DND-41 (cell line): ENCODE measurements around the gene DCUN1D1.

Experiments used
- ATAC-seq: fragments of 200-7000 bp; cut with Tn5 transposase; 3 replicates; pipeline ENCODE4 v1.9.1; 2021; ENCODE audit warnings: low read depth; ENCODE audit not compliant: insufficient read depth
- DNase-seq: peaks from one replicate; pipeline ENCODE4 v3.0.0-alpha.2; 2020
- H2AFZ ChIP-seq: 2 replicates; pipeline ENCODE4 v1.6.0; 2012; ENCODE audit warnings: low read depth, low read length
- H3K27ac ChIP-seq: 2 replicates; pipeline ENCODE4 v1.5.1; 2012; ENCODE audit warnings: low read length, inconsistent platforms
- H3K27me3 ChIP-seq: fragments of 200-600 bp; sonication (generic); 2 replicates; pipeline ENCODE4 v1.6.0; 2012; ENCODE audit warnings: low read length, mild to moderate bottlenecking, inconsistent platforms; ENCODE audit not compliant: insufficient read depth, poor library complexity
- H3K36me3 ChIP-seq: 2 replicates; pipeline ENCODE4 v1.5.1; 2012; ENCODE audit warnings: low read length, inconsistent platforms; ENCODE audit not compliant: insufficient read depth
- H3K4me1 ChIP-seq: 2 replicates; pipeline ENCODE4 v1.5.1; 2012; ENCODE audit warnings: mild to moderate bottlenecking, low read length; ENCODE audit not compliant: insufficient read depth
- H3K4me2 ChIP-seq: 2 replicates; pipeline ENCODE4 v1.6.0; 2012; ENCODE audit warnings: mild to moderate bottlenecking, moderate library complexity, low read length, inconsistent platforms; ENCODE audit not compliant: insufficient read depth
- H3K4me3 ChIP-seq, 2 experiments: fragments of 200-600 bp in 1 of 2; shearing (Covaris generic) in 1 of 2; 2 replicates each; pipeline ENCODE4 v1.5.1; 2012 to 2016; ENCODE audit warnings: inconsistent platforms in 2 of 2, low read length in 2 of 2, mild to moderate bottlenecking in 2 of 2, low read depth in 1 of 2, moderate library complexity in 1 of 2
- H3K79me2 ChIP-seq: 2 replicates; pipeline ENCODE4 v1.6.0; 2012; ENCODE audit warnings: low read length, inconsistent platforms; ENCODE audit not compliant: insufficient read depth
- H3K9ac ChIP-seq: 2 replicates; pipeline ENCODE4 v1.6.0; 2012; ENCODE audit warnings: low read depth, mild to moderate bottlenecking, inconsistent platforms, low read length, moderate library complexity
- H3K9me3 ChIP-seq: 2 replicates; pipeline ENCODE4 v1.5.1; 2012; ENCODE audit warnings: low read length, moderate library complexity, mild to moderate bottlenecking, inconsistent platforms; ENCODE audit not compliant: insufficient read depth, severe bottlenecking
- H4K20me1 ChIP-seq: 2 replicates; pipeline ENCODE4 v1.6.0; 2012; ENCODE audit warnings: low read length; ENCODE audit not compliant: insufficient read depth
- CTCF ChIP-seq: IDR thresholded peaks from 2 replicates; pipeline ENCODE4 v1.5.1; 2012; ENCODE audit warnings: borderline replicate concordance, low read length, moderate library complexity, mild to moderate bottlenecking; ENCODE audit not compliant: poor library complexity, severe bottlenecking; ENCODE audit errors: extremely low read depth
- EZH2 ChIP-seq: IDR thresholded peaks from 3 replicates; pipeline ENCODE4 v1.6.1; 2012; ENCODE audit warnings: borderline replicate concordance, low read depth, mild to moderate bottlenecking, moderate library complexity, low read length, inconsistent platforms; ENCODE audit not compliant: severe bottlenecking

Gene DCUN1D1

GRCh38 chr3:182925330-182925943 lies 54.9 kb downstream of the DCUN1D1 start:
- no peaks in the 10 kb centered on the region for H4K20me1 ChIP-seq
- H3K27me3 ChIP-seq = no peaks in the 10 kb centered on the region
- no peak overlapping the region for H2AFZ ChIP-seq
- H3K36me3 ChIP-seq = peaks cover 4% of the 10 kb centered on the region; the same call in 1 of the 2 replicates
- DNase-seq (no peak), ATAC-seq (no peak; the same call in 2 of the 3 replicates)
- no peaks in the 10 kb centered on the region for H3K79me2 ChIP-seq
- no peak overlapping the region for H3K9ac ChIP-seq
- H3K4me2 ChIP-seq = no peak overlapping the region
- H3K27ac ChIP-seq = no peak overlapping the region
- H3K4me3 ChIP-seq = no peak overlapping the region
- no peaks in the 10 kb centered on the region for H3K4me1 ChIP-seq
- H3K9me3 ChIP-seq = no peaks in the 10 kb centered on the region
- TF ChIP-seq EZH2 = no peak

- H3K4me2 ChIP-seq = no peak overlapping the region
- ATAC-seq (no peak), DNase-seq (no peak)
- no peak for TF ChIP-seq CTCF
- no peaks in the 10 kb centered on the region for H3K79me2 ChIP-seq
- no peak overlapping the region for H3K4me3 ChIP-seq
- H3K27me3 ChIP-seq = no peaks in the 10 kb centered on the region
- H3K4me1 ChIP-seq = no peaks in the 10 kb centered on the region
- no peak overlapping the region for H3K27ac ChIP-seq
- peaks cover 7% of the 10 kb centered on the region; the same call in 1 of the 2 replicates for H3K36me3 ChIP-seq
- H3K9me3 ChIP-seq = no peaks in the 10 kb centered on the region
- H3K9ac ChIP-seq = no peak overlapping the region
- H4K20me1 ChIP-seq = no peaks in the 10 kb centered on the region
- no peak overlapping the region for H2AFZ ChIP-seq
These were observed 58.5 kb downstream of the DCUN1D1 start for GRCh38 chr3:182921665-182922355.

- Histone ChIP-seq H2AFZ (no peak overlapping the region), H3K27me3 (no peaks in the 10 kb centered on the region), H3K36me3 (peaks cover 7% of the 10 kb centered on the region; the same call in 1 of the 2 replicates), H3K9me3 (no peaks in the 10 kb centered on the region), H3K79me2 (no peaks in the 10 kb centered on the region), H3K9ac (no peak overlapping the region), H3K4me2 (no peak overlapping the region), H3K4me1 (peaks cover 5% of the 10 kb centered on the region), H3K27ac (0 out of 2 replicates have a peak overlapping the region, but pooled peaks have one; percentile 33), H4K20me1 (no peaks in the 10 kb centered on the region), H3K4me3 (no peak overlapping the region)
- ATAC-seq (peak; percentile 69), DNase-seq (no peak)
- TF ChIP-seq CTCF (no peak), EZH2 (no peak)
These were observed 59.7 kb downstream of the DCUN1D1 start for GRCh38 chr3:182920515-182921084.

- Histone ChIP-seq H3K36me3 (peaks cover 3% of the 10 kb centered on the region; the same call in 1 of the 2 replicates), H3K9ac (no peak overlapping the region), H3K27me3 (no peaks in the 10 kb centered on the region), H3K4me1 (peaks cover 12% of the 10 kb centered on the region), H3K79me2 (no peaks in the 10 kb centered on the region), H3K9me3 (no peaks in the 10 kb centered on the region), H2AFZ (no peak overlapping the region), H4K20me1 (no peaks in the 10 kb centered on the region), H3K4me3 (no peak overlapping the region), H3K4me2 (no peak overlapping the region), H3K27ac (no peak overlapping the region)
- ATAC-seq (no peak), DNase-seq (no peak)
- no peak for TF ChIP-seq CTCF
- TF ChIP-seq EZH2 = no peak
These were observed 60.4 kb downstream of the DCUN1D1 start for GRCh38 chr3:182919866-182920357.
